Activated T-cell treated with anti-CD3 and anti-CD28 coated beads for 4 hours (primary cell): Measurements from ENCODE around the gene CORO2A.
"Not testable (repeated sequence)": the region's sequence is repeated elsewhere in the genome, so short reads cannot be mapped to it uniquely, and the experiment has no call there.

Experiments
- DNase-seq: peaks from one replicate; pipeline ENCODE4 v3.0.0-alpha.2; 2020

Gene CORO2A

DNA sequence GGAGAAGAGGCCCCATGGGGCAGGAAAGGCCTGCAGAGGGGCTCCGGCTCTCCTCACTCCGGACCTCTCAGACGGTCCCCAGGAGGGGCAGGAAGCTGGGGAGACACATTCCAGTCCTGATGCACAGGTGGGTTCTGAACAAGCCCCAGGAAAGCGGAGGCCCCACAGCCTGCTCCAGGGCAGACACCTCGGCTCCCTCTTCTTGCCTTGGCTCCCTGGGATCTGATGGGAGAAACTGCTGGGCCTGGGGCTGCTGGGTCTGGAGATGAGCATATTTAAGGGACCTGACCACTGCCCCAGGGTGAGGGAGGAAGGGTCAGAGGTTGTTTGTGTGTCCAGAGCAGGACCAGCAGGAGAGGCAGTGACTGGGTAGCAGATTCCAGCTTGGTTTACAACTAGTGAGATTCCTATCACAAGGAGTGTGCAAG, 1.2 kb downstream of the CORO2A start:
- DNase-seq, result no peak

GRCh38 chr9:98190757-98191105, 1.7 kb downstream of the CORO2A start:
- no peak for DNase-seq

GRCh38 chr9:98189412-98189811, 3.0 kb downstream of the CORO2A start:
- no peak for DNase-seq

GRCh38 chr9:98187926-98188325, 4.5 kb downstream of the CORO2A start:
- DNase-seq, result no peak

DNA sequence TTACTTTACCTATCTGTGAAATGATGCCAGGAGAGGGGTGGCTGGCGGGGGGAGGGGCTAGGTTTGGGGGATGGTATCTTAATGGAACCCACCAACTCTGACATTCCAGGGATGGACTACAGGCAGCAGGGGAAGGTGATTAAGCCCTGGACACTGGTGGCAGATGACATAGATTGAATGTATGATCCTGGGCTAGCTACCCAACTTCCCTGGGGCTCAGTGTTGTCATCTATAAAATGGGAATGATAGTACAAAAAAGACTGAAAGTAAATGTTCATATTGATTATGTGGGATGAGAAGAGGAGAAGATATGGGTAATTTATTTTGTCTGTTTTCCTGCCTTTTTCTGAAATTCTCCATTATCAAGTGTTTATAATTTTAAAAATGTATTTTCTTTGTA, 6.2 kb downstream of the CORO2A start:
- DNase-seq, result no peak

DNA sequence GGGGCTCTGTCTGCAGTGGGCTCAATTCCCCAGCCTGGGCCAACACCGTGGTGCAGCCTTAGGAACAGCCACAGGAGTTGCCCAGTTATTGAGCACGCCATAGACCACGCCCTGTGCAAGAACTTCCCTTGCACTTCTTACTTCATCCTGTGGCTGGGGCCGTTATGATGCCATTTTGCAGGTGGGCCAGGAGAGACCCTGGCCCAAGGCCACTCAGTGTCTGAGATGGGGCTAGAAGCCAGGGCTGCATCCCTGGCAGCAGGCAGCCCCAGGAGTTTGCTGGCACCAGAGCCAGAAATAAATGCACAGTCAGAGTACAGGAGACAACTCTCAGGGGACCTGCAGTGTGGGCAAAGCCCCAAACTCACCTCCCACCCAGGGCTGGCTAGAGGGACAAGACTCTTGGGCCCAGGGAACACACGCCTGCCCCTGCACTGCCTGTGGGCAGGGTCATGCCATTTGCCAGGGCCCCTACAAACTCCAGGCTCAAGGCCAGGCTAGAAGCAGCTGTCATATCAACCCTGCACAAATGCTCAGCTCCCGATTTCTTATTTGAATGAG, 6.7 kb downstream of the CORO2A start:
- no peak for DNase-seq

DNA sequence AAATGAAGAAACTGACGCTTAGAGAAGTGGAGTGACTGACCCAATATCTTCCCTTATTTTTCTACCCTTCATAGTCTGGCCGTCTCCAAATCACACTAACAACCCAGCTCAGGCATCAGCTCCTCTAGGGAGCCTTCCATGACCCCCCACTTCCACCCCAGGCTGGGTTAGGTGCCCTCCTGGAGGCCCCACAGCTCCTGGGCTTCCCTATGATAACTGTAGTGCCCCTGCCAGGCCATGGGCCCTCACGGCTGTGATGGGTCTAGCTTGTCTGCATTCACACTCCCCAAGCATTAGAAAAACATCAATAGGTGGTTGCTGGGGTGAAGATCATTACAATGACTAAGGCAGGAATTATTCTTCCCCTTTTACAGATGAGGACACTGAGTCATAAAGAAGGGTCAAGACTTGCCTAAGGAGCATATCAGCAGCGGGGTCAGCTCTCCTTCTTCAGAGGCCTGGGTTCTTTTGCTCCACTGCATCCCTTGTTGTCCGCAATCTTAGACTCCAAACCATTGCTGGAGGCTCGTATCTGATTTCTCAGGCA, 7.3 kb downstream of the CORO2A start:
- no peak for DNase-seq

- no peak for DNase-seq
Measured at GRCh38 chr9:98184326-98184725, 8.1 kb downstream of the CORO2A start.

DNA sequence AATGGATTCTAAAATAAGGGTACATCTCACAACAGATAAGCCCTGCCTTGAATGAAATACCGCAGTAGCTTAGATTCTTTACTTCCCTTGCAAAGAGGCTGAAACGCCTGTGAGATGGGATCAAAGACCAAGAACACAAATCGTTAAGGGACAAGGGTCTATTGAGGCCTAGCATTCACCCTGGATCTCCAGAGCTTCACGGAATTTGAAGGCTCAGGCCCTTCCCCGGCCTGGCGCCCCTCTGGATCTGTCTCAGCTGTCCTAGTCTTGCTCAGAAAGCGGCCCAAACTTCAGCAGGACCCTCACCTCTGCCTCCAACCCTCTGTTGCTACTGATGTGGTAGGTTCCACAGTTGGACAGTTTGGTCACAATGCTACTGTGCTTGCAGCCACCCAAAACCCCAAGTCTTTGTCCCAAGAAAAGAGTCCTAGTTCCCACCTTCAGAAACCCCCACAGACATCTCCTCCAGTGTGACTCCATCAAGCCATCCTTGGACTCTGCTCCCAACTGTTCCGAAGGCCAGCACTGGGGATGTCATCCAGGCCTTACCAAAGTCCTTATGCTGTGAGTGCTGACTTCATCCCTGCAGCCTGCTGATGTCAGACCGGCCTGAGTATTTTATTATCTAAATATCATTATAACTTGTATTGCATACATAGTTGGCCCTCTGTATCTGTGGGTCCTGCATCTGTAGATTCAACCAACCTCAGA, 9.4 kb downstream of the CORO2A start:
- DNase-seq, result no peak

- DNase-seq, result no peak
Measured at GRCh38 chr9:98182069-98182820, 10.2 kb downstream of the CORO2A start.

- no peak for DNase-seq
Measured at GRCh38 chr9:98181746-98182068, 10.7 kb downstream of the CORO2A start.

DNA sequence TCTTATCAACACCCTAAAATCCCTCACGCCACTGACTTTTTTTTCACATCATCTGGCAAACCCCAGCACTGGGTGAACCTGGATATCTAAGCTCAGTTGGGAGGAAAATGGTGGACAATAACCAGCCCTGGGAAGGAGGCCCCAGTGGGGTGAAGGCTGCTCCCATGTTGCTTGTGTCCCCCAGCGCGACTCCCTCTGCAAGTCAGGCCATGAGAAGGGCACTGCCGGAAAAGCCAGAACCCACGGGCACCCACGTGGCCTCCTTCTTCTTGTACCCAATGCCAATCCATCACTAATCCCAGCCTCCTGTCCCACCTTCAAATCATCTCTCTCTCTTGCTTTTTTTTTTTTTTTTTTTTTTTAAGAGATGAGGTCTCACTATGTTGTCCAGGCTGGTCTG, 11.4 kb downstream of the CORO2A start:
- DNase-seq, result no peak

- DNase-seq, result no peak
Measured at GRCh38 chr9:98178874-98179850, 13.3 kb downstream of the CORO2A start.

- DNase-seq, result no peak
Measured at GRCh38 chr9:98176391-98177259, 15.8 kb downstream of the CORO2A start.

DNA sequence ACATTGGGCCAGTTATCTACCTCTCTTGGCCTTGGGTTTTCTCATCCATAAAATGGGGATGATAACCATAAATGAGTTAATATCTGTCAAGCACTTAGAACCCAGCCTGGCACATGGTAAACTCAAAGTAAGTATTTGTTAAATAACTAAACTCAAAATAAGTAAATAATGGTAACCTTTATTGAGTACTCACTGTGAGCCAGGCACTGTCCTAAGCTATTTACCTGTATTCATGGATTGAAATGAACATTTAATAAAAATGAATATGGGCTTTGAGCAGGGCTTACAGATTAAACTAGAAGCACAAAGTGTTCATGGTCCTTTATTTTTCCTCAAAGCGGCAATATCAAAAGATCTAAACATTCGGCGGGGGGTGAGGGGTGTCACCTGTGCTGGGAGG, 16.7 kb downstream of the CORO2A start:
- DNase-seq, result no peak

GRCh38 chr9:98175028-98175569, 17.3 kb downstream of the CORO2A start:
- DNase-seq, result no peak

- not testable (repeated sequence) for DNase-seq
Measured at GRCh38 chr9:98174502-98174918, 17.9 kb downstream of the CORO2A start.

DNA sequence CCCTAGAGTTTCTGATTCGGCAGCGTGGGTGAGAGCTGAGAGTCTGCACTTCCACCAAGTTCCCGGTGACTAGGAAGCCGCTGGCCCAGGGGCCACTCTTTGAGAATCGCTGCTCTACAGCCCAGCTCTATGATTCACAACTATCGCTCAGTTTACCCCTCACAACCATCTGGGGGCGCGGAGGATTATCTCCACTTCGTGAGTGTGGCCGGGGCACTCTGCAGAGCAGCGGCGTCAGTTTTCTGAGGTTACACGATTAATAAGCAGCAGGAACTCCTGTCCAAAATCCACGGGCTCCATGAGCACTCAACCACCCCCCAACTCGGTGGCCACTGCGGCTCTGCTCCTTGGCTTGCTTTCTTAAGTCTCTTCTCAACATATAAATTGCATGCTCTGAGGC, 19.3 kb downstream of the CORO2A start:
- DNase-seq, result no peak

GRCh38 chr9:98172604-98173003, 19.8 kb downstream of the CORO2A start:
- no peak for DNase-seq

- DNase-seq, result no peak
Measured at GRCh38 chr9:98171176-98171925, 21.1 kb downstream of the CORO2A start.
